NCI-H2196 treated with DMSO at 0.1 percent for 48 hours (cell line): ENCODE data around the gene NSG1.

Experiments
- DNase-seq: peaks from one replicate; lab custom pipeline; 2025; ENCODE audit not compliant: unreplicated experiment; lab: John Stamatoyannopoulos, UW

Gene NSG1

GRCh38 chr4:4430492-4431195 lies 43.7 kb downstream of the NSG1 start:
- peak; percentile 9 for DNase-seq

GRCh38 chr4:4432341-4433125 lies 45.6 kb downstream of the NSG1 start:
- no peak for DNase-seq

GRCh38 chr4:4433941-4434340 lies 47.0 kb downstream of the NSG1 start:
- no peak for DNase-seq

- no peak for DNase-seq
Measured at GRCh38 chr4:4436244-4436823, 49.4 kb downstream of the NSG1 start.

GRCh38 chr4:4437798-4438470 lies 51.0 kb downstream of the NSG1 start:
- DNase-seq, result no peak

- no peak for DNase-seq
Measured at GRCh38 chr4:4438891-4439290, 52.0 kb downstream of the NSG1 start.

GRCh38 chr4:4439782-4440181 lies 52.9 kb downstream of the NSG1 start:
- DNase-seq, result no peak

- no peak for DNase-seq
Measured at GRCh38 chr4:4440333-4441061, 53.6 kb downstream of the NSG1 start.

- no peak for DNase-seq
Measured at GRCh38 chr4:4443821-4444220, 56.9 kb downstream of the NSG1 start.

GRCh38 chr4:4446434-4446833 lies 59.5 kb downstream of the NSG1 start:
- DNase-seq, result no peak

GRCh38 chr4:4455210-4455865 lies 68.4 kb downstream of the NSG1 start:
- DNase-seq, result no peak

- DNase-seq, result no peak
Measured at GRCh38 chr4:4456351-4456750, 69.4 kb downstream of the NSG1 start.

GRCh38 chr4:4456816-4457578 lies 70.1 kb downstream of the NSG1 start:
- DNase-seq, result no peak

GRCh38 chr4:4457803-4458553 lies 71.1 kb downstream of the NSG1 start:
- no peak for DNase-seq

GRCh38 chr4:4459181-4459580 lies 72.3 kb downstream of the NSG1 start:
- DNase-seq, result no peak

- no peak for DNase-seq
Measured at GRCh38 chr4:4460759-4461158, 73.9 kb downstream of the NSG1 start.

GRCh38 chr4:4461178-4461577 lies 74.3 kb downstream of the NSG1 start:
- DNase-seq, result no peak

- DNase-seq, result no peak
Measured at GRCh38 chr4:4461850-4462249, 74.9 kb downstream of the NSG1 start.

GRCh38 chr4:4462970-4463369 lies 76.1 kb downstream of the NSG1 start:
- DNase-seq, result no peak
